ENCODE measurements around the gene LMNTD2.

GRCh38 chr11:607020-607780 lies 46.7 kb upstream of the LMNTD2 start:
- TF ChIP-seq CTCF (IDR thresholded peaks at IDR 0.05; ENCODE audit: insufficient read depth, low read length), result no peak
- no peak for TF ChIP-seq REST (IDR thresholded peaks at IDR 0.05; ENCODE audit: insufficient replicate concordance, low read depth)
- TF ChIP-seq GABPA (IDR thresholded peaks at IDR 0.05; ENCODE audit: low read depth), result no peak
